H9 (cell line): ENCODE results near the gene CDYL2. TPM values are rescaled to one million over a fixed set of nuclear protein-coding genes. Genes with fewer than 3 reads are reported as not detected.

Experiments used
- DNase-seq: peaks from one replicate; pipeline ENCODE4 v3.0.0-alpha.2; 2017
- H2AFZ ChIP-seq: one replicate; pipeline ENCODE4 v1.6.1; 2013; ENCODE audit warnings: mild to moderate bottlenecking, low read length, control low read depth, moderate library complexity
- H2AK5ac ChIP-seq: 2 replicates; pipeline ENCODE4 v1.6.1; 2013; ENCODE audit warnings: low read length, control low read depth, mixed read lengths; ENCODE audit not compliant: insufficient read length
- H2BK120ac ChIP-seq: one replicate; pipeline ENCODE4 v1.6.1; 2013; ENCODE audit warnings: low read depth, mild to moderate bottlenecking, low read length, control low read depth, inconsistent platforms; ENCODE audit not compliant: poor library complexity, severe bottlenecking
- H2BK12ac ChIP-seq: 2 replicates; pipeline ENCODE4 v1.6.1; 2013; ENCODE audit warnings: low read length, control low read depth, mixed read lengths, low read depth; ENCODE audit not compliant: insufficient read length
- H2BK15ac ChIP-seq: 2 replicates; pipeline ENCODE4 v1.6.1; 2013; ENCODE audit warnings: low read depth, low read length, control low read depth
- H2BK20ac ChIP-seq: one replicate; pipeline ENCODE4 v1.6.1; 2013; ENCODE audit warnings: low read depth, mild to moderate bottlenecking, low read length, control low read depth, inconsistent platforms; ENCODE audit not compliant: poor library complexity, severe bottlenecking
- H2BK5ac ChIP-seq: 2 replicates; pipeline ENCODE4 v1.6.1; 2013; ENCODE audit warnings: low read length, control low read depth, mixed read lengths; ENCODE audit not compliant: insufficient read length
- H3K14ac ChIP-seq: 2 replicates; pipeline ENCODE4 v1.6.1; 2013; ENCODE audit warnings: low read length, control low read depth; ENCODE audit not compliant: insufficient read depth
- H3K18ac ChIP-seq: 2 replicates; pipeline ENCODE4 v1.6.1; 2013; ENCODE audit warnings: low read depth, mild to moderate bottlenecking, mixed read lengths, low read length, control low read depth; ENCODE audit not compliant: insufficient read length
- H3K23ac ChIP-seq: 2 replicates; pipeline ENCODE4 v1.6.1; 2013; ENCODE audit warnings: low read length, control low read depth, mixed read lengths, low read depth; ENCODE audit not compliant: insufficient read length
- H3K23me2 ChIP-seq: 2 replicates; pipeline ENCODE4 v1.6.1; 2013; ENCODE audit warnings: low read depth, mild to moderate bottlenecking, mixed read lengths, low read length, control low read depth; ENCODE audit not compliant: insufficient read length, poor library complexity, severe bottlenecking
- H3K27ac ChIP-seq: 2 replicates; pipeline ENCODE4 v1.5.1; 2013; ENCODE audit warnings: low read length, control low read depth, mixed read lengths, low read depth; ENCODE audit not compliant: insufficient read length
- H3K27me3 ChIP-seq: 2 replicates; pipeline ENCODE4 v1.6.1; 2013; ENCODE audit warnings: low read length, control low read depth, inconsistent platforms; ENCODE audit not compliant: insufficient read depth
- H3K4ac ChIP-seq: 2 replicates; pipeline ENCODE4 v1.6.1; 2013; ENCODE audit warnings: low read depth, mild to moderate bottlenecking, control low read depth, inconsistent platforms, low read length, moderate library complexity
- H3K4me1 ChIP-seq: 2 replicates; pipeline ENCODE4 v1.6.1; 2013; ENCODE audit warnings: low read length, control low read depth, inconsistent platforms; ENCODE audit not compliant: insufficient read depth
- H3K4me2 ChIP-seq: 2 replicates; pipeline ENCODE4 v1.6.1; 2013; ENCODE audit warnings: low read length, control low read depth, mixed read lengths; ENCODE audit not compliant: insufficient read length, insufficient read depth
- H3K56ac ChIP-seq: 2 replicates; pipeline ENCODE4 v1.6.1; 2013; ENCODE audit warnings: low read depth, mild to moderate bottlenecking, mixed read lengths, low read length, control low read depth; ENCODE audit not compliant: insufficient read length
- H3K79me1 ChIP-seq: 2 replicates; pipeline ENCODE4 v1.6.1; 2013; ENCODE audit warnings: low read depth, mild to moderate bottlenecking, moderate library complexity, low read length, control low read depth, inconsistent platforms; ENCODE audit not compliant: insufficient read depth, poor library complexity, severe bottlenecking
- H3K79me2 ChIP-seq: 2 replicates; pipeline ENCODE4 v1.6.1; 2013; ENCODE audit warnings: low read length, control low read depth, inconsistent platforms; ENCODE audit not compliant: insufficient read depth
- H3K9ac ChIP-seq: 2 replicates; pipeline ENCODE4 v1.6.1; 2013; ENCODE audit warnings: low read length, control low read depth, mixed read lengths; ENCODE audit not compliant: insufficient read length; ENCODE audit errors: extremely low read depth
- H3K9me3 ChIP-seq: one replicate; pipeline ENCODE4 v1.6.1; 2013; ENCODE audit warnings: low read depth, low read length, inconsistent platforms; ENCODE audit not compliant: control insufficient read depth
- H3T11ph ChIP-seq: one replicate; pipeline ENCODE4 v1.6.1; 2013; ENCODE audit warnings: mild to moderate bottlenecking, low read length, control low read depth, inconsistent platforms
- H4K20me1 ChIP-seq: one replicate; pipeline ENCODE4 v1.6.1; 2013; ENCODE audit not compliant: control insufficient read depth, insufficient read length, insufficient read depth
- H4K5ac ChIP-seq: 2 replicates; pipeline ENCODE4 v1.6.1; 2013; ENCODE audit warnings: low read depth, mild to moderate bottlenecking, mixed read lengths, low read length, control low read depth; ENCODE audit not compliant: insufficient read length
- H4K8ac ChIP-seq: replicated peaks from 2 replicates; pipeline ENCODE4 v1.6.1; 2013; ENCODE audit warnings: low read length, control low read depth, mixed read lengths, low read depth; ENCODE audit not compliant: insufficient read length
- H4K91ac ChIP-seq: 2 replicates; pipeline ENCODE4 v1.6.1; 2013; ENCODE audit warnings: low read depth, mild to moderate bottlenecking, moderate library complexity, mixed read lengths, low read length, control low read depth; ENCODE audit not compliant: insufficient read length
- H3K27ac Mint-ChIP-seq, 3 experiments: 2 replicates in 2 of 3; 3 replicates in 1 of 3; pipeline ENCODE4 v1.8.0; 2020 to 2021; ENCODE audit warnings: mixed read lengths in 3 of 3, mild to moderate bottlenecking in 1 of 3, moderate library complexity in 1 of 3
- H3K27me3 Mint-ChIP-seq: 2 replicates; pipeline ENCODE4 v1.8.0; 2021; ENCODE audit warnings: low read depth, mild to moderate bottlenecking, moderate library complexity, mixed read lengths
- H3K36me3 Mint-ChIP-seq, 3 experiments: 2 replicates in 2 of 3; 3 replicates in 1 of 3; pipeline ENCODE4 v1.8.0; 2020 to 2021; ENCODE audit warnings: low read depth in 3 of 3, mixed read lengths in 3 of 3; ENCODE audit not compliant: insufficient read depth in 1 of 3
- H3K4me1 Mint-ChIP-seq, 2 experiments: 2 replicates each; pipeline ENCODE4 v1.8.0; 2020; ENCODE audit warnings: mixed read lengths in 2 of 2
- H3K4me3 Mint-ChIP-seq, 2 experiments: 2 replicates in 1 of 2; 3 replicates in 1 of 2; pipeline ENCODE4 v1.8.0; 2020 to 2021; ENCODE audit warnings: mild to moderate bottlenecking in 2 of 2, mixed read lengths in 2 of 2, moderate library complexity in 1 of 2
- H3K9me3 Mint-ChIP-seq, 2 experiments: 2 replicates in 1 of 2; 3 replicates in 1 of 2; pipeline ENCODE4 v1.8.0; 2020; ENCODE audit warnings: mild to moderate bottlenecking in 2 of 2, mixed read lengths in 2 of 2, moderate library complexity in 1 of 2
- WGBS: extraction: QIAGEN DNeasy Blood & Tissue Kit; methylation state at CpG from one replicate; pipeline ENCODE4 v1.1.7; 2013; ENCODE audit warnings: missing lambda C conversion rate, low lambda C conversion rate, mixed read lengths; ENCODE audit not compliant: insufficient read length; ENCODE audit errors: extremely low coverage; 5-methylcytosine and 5-hydroxymethylcytosine counted together
- total RNA-seq: library from RNA; stranded (reverse); gene quantifications from 2 replicates; pipeline ENCODE4 v1.2.1, GENCODE V29; 2021
- TF ChIP-seq, protein P1 (sequence below): fragments of 200-600 bp; sonication (generic); conservative IDR thresholded peaks from 3 replicates; pipeline ENCODE4 v1.8.0; 2021; ENCODE audit warnings: antibody characterized with exemption, mild to moderate bottlenecking

CDYL2 gene
- total RNA-seq, 1 experiment from 2014 or later, result 4.2 TPM

GRCh38 chr16:80846275-80846674 is 41.9 kb upstream of the CDYL2 start:
- Histone ChIP-seq H4K20me1 (no peaks in the 10 kb centered on the region), H3K23ac (no peak overlapping the region), H3K9ac (no peak overlapping the region), H3K14ac (no peak overlapping the region), H3K27me3 (no peaks in the 10 kb centered on the region), H3K4me1 (no peaks in the 10 kb centered on the region), H3K23me2 (no peaks in the 10 kb centered on the region), H2BK20ac (no peak overlapping the region), H4K5ac (no peak overlapping the region), H3K27ac (no peak overlapping the region), H2AFZ (no peak overlapping the region), H2BK15ac (no peak overlapping the region), H2BK120ac (no peak overlapping the region), H2AK5ac (no peak overlapping the region), H2BK5ac (no peak overlapping the region), H3K4ac (no peak overlapping the region), H3K18ac (no peak overlapping the region), H2BK12ac (no peak overlapping the region), H4K91ac (no peak overlapping the region), H3K79me2 (no peaks in the 10 kb centered on the region), H4K8ac (no peak overlapping the region), H3T11ph (no peak overlapping the region), H3K9me3 (no peaks in the 10 kb centered on the region), H3K4me2 (no peak overlapping the region), H3K56ac (no peak overlapping the region), H3K79me1 (no peaks in the 10 kb centered on the region)
- H3K9me3 Mint-ChIP-seq, result peaks cover 21 to 25% of the 10 kb centered on the region in 2 experiments
- peaks cover 0 to 3% (median 0%) of the 10 kb centered on the region in 3 experiments; a peak in 3 of 7 replicates for H3K36me3 Mint-ChIP-seq
- H3K4me3 Mint-ChIP-seq, result no peak overlapping the region
- DNase-seq, result no peak
- H3K27me3 Mint-ChIP-seq, result peaks cover 13% of the 10 kb centered on the region
- TF ChIP-seq, protein P1, sequence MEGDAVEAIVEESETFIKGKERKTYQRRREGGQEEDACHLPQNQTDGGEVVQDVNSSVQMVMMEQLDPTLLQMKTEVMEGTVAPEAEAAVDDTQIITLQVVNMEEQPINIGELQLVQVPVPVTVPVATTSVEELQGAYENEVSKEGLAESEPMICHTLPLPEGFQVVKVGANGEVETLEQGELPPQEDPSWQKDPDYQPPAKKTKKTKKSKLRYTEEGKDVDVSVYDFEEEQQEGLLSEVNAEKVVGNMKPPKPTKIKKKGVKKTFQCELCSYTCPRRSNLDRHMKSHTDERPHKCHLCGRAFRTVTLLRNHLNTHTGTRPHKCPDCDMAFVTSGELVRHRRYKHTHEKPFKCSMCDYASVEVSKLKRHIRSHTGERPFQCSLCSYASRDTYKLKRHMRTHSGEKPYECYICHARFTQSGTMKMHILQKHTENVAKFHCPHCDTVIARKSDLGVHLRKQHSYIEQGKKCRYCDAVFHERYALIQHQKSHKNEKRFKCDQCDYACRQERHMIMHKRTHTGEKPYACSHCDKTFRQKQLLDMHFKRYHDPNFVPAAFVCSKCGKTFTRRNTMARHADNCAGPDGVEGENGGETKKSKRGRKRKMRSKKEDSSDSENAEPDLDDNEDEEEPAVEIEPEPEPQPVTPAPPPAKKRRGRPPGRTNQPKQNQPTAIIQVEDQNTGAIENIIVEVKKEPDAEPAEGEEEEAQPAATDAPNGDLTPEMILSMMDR, result no peak
- no peaks in the 10 kb centered on the region for H3K4me1 Mint-ChIP-seq
- H3K27ac Mint-ChIP-seq, result no peak overlapping the region
- WGBS, result no CpG with 5 or more reads among the region's 8 CpGs
